ENCODE data around the gene MGAT4C. TPM values are rescaled to one million over a fixed set of nuclear protein-coding genes. Genes with fewer than 3 reads are reported as not detected.
"Not testable (repeated sequence)": the region's sequence is repeated elsewhere in the genome, so short reads cannot be mapped to it uniquely, and the experiment has no call there.

MGAT4C gene
- under 1 TPM; 0.06 to 0.55 (median 0.19) TPM for total RNA-seq
- polyA plus RNA-seq = under 1 TPM; 0.57 to 0.92 TPM

- intact Hi-C loops (cut with DNase I) = no loop called here
- H3K9me3 ChIP-seq = no peaks in the 10 kb centered on the region
- H3K4me1 ChIP-seq = no peaks in the 10 kb centered on the region
- no peak within 1 kb of the TSS for H3K27ac ChIP-seq
- no peak for TF ChIP-seq CTCF (IDR thresholded peaks at IDR 0.05)
- ATAC-seq (peak in 2 of 4 donors; percentile 72 to 82), FAIRE-seq (no peak), DNase-seq (no peak)
- H3K36me3 ChIP-seq = no peaks in the 10 kb centered on the region
- peaks cover 0 to 6% (median 0%) of the 10 kb centered on the region in 4 donors for H3K27me3 ChIP-seq
- no peak within 1 kb of the TSS for H3K4me3 ChIP-seq
- 42 to 51% methylated on average over 3 of the region's 3 CpGs for WGBS, 2 donors
Measured at GRCh38 chr12:86256163-86256562, at the start of gene MGAT4C. TSS of gene MGAT4C (minus strand) at chr12:86256391.

GRCh38 chr12:86296396-86296795 lies 40.2 kb upstream of the MGAT4C start:
- H3K36me3 ChIP-seq; H3K4me3 ChIP-seq; H3K27me3 ChIP-seq; ATAC-seq; FAIRE-seq; H3K4me1 ChIP-seq; intact Hi-C loops (cut with DNase I); H3K27ac ChIP-seq; H3K9me3 ChIP-seq: not testable (repeated sequence)
- WGBS, 2 donors = 90 to 98% methylated on average over 24 to 31 of the region's 31 CpGs
- peak in 1 of 6 donors; percentile 40 for DNase-seq

GRCh38 chr12:86293682-86294240 lies 37.6 kb upstream of the MGAT4C start:
- Histone ChIP-seq H3K36me3 (no peaks in the 10 kb centered on the region), H3K4me1 (no peaks in the 10 kb centered on the region), H3K27me3 (no peaks in the 10 kb centered on the region), H3K9me3 (no peaks in the 10 kb centered on the region), H3K4me3 (no peak overlapping the region), H3K27ac (no peak overlapping the region)
- DNase-seq = no peak
- ATAC-seq = no peak
- 42 to 49% methylated on average over 3 of the region's 3 CpGs for WGBS, 2 donors
- TF ChIP-seq CTCF (IDR thresholded peaks at IDR 0.05) = no peak
- FAIRE-seq = no peak
- intact Hi-C loops (cut with DNase I) = no loop called here

- no peak for TF ChIP-seq CTCF (IDR thresholded peaks at IDR 0.05)
- intact Hi-C loops (cut with DNase I) = no loop called here
- Histone ChIP-seq H3K4me3 (no peak overlapping the region), H3K9me3 (no peaks in the 10 kb centered on the region), H3K27ac (no peak overlapping the region), H3K36me3 (no peaks in the 10 kb centered on the region), H3K4me1 (no peaks in the 10 kb centered on the region), H3K27me3 (no peaks in the 10 kb centered on the region)
- FAIRE-seq (no peak), DNase-seq (no peak), ATAC-seq (no peak)
- 43 to 47% methylated on average over 3 of the region's 3 CpGs for WGBS, 2 donors
Measured at GRCh38 chr12:86292480-86292879, 36.3 kb upstream of the MGAT4C start.

- Histone ChIP-seq H3K4me1 (no peaks in the 10 kb centered on the region), H3K9me3 (no peaks in the 10 kb centered on the region), H3K27ac (no peak overlapping the region), H3K36me3 (no peaks in the 10 kb centered on the region), H3K27me3 (no peaks in the 10 kb centered on the region), H3K4me3 (no peak overlapping the region)
- WGBS, 2 donors = 88 to 93% methylated on average over 3 of the region's 3 CpGs
- no peak for FAIRE-seq
- no peak for TF ChIP-seq CTCF (IDR thresholded peaks at IDR 0.05)
- ATAC-seq = no peak
- intact Hi-C loops (cut with DNase I) = no loop called here
- no peak for DNase-seq
Measured at GRCh38 chr12:86290615-86291014, 34.4 kb upstream of the MGAT4C start.
